ENCODE data around the gene RYR2. TPM values are rescaled to one million over a fixed set of nuclear protein-coding genes. Genes with fewer than 3 reads are reported as not detected.

The RYR2 gene
- 10 to 100 TPM in 1 of 6 donors, 1 to 10 TPM in 5; 1.8 to 23.0 (median 3.7) TPM for total RNA-seq

DNA sequence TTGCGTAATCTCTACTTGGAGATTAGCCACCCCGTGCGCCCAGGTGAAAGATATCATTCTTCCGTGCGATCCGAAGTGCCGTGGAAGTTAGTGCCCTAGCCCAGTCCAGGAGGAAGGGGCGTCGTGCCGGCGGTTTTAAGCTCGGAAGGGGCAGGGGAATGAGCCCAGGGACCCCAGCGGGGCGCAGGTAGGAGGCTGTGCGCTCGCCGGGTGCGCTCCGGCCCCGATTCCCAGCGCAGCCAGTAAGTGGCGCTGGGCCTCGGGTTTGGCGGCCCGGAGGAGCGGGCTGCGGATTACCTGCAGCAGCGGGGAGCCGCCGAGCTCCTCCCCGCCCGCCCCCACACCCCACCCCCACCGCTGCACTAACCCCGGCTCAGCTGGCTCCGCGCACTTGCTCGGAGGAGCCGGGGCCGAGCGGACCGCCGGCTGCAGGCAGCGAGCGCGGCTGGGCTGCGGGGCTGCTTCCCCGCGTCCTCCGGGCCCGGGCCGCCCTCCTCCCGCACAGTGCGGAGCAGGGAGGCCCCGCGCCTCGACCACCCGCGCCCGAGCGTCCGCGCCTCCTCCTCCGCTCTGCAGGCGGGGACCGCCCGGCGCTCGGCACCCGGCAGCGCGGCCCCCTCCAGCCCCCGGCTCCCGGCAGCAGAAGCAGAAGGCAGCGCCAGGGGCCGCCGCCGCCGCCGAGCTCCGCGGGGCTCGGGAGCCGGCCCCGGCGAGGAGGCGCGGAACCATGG lies at the start of gene RYR2:
Gene RYR2, plus strand, starts transcription at position 390 of the 731 bp plus-strand sequence. Its CDS starts 338 bp downstream, at position 728.
- peaks cover 0 to 20% (median 5%) of the 10 kb centered on the region in 4 donors for H3K4me1 ChIP-seq
- H3K36me3 ChIP-seq, result no peaks in the 10 kb centered on the region
- DNase-seq (peak in 1 of 2 donors; percentile 86), ATAC-seq (ENCODE audit: low FRiP score in 2 of 2) (peak in 1 of 2 donors; percentile 58)
- peak within 1 kb of the TSS; percentile 24 to 57 (median 54) for H3K4me3 ChIP-seq
- no peak for TF ChIP-seq EP300 (IDR thresholded peaks at IDR 0.05)
- TF ChIP-seq, protein P1, sequence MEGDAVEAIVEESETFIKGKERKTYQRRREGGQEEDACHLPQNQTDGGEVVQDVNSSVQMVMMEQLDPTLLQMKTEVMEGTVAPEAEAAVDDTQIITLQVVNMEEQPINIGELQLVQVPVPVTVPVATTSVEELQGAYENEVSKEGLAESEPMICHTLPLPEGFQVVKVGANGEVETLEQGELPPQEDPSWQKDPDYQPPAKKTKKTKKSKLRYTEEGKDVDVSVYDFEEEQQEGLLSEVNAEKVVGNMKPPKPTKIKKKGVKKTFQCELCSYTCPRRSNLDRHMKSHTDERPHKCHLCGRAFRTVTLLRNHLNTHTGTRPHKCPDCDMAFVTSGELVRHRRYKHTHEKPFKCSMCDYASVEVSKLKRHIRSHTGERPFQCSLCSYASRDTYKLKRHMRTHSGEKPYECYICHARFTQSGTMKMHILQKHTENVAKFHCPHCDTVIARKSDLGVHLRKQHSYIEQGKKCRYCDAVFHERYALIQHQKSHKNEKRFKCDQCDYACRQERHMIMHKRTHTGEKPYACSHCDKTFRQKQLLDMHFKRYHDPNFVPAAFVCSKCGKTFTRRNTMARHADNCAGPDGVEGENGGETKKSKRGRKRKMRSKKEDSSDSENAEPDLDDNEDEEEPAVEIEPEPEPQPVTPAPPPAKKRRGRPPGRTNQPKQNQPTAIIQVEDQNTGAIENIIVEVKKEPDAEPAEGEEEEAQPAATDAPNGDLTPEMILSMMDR (IDR thresholded peaks at IDR 0.05), result peak in 3 of 6 experiments; percentile 16 to 45 (median 26)
- no peaks in the 10 kb centered on the region for H3K9me3 ChIP-seq
- peaks cover 0 to 28% (median 13%) of the 10 kb centered on the region in 4 donors for H3K27me3 ChIP-seq
- H3K27ac ChIP-seq, result peak within 1 kb of the TSS in 3 of 4 donors; percentile 55 to 68 (median 56)
- 6 to 8% methylated on average over 9 to 37 of the region's 87 CpGs for WGBS, 2 donors

DNA sequence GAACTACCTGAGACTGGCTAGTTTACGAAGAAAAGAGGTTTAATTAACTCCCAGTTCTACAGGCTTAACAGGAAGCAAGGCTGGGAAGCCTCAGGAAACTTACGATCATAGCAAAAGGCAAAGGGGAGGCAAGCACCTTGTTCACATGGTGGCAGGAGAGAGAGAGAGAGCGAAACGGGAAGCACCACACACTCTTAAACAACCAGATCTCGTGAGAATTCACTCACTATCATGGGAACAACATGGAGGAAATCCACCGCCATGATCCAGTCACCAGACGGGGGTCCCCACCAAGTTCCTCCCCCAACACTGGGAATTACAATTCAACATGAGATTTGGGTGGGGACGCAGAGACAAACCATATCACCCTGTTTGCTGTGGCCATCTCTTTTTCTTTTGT lies 49.5 kb upstream of the RYR2 start:
- 82 to 89% methylated on average over 8 of the region's 8 CpGs for WGBS, 2 donors
- Histone ChIP-seq H3K4me3 (no peak overlapping the region), H3K27me3 (no peaks in the 10 kb centered on the region), H3K27ac (no peak overlapping the region), H3K36me3 (no peaks in the 10 kb centered on the region), H3K4me1 (no peaks in the 10 kb centered on the region), H3K9me3 (peaks cover 0 to 5% (median 0%) of the 10 kb centered on the region in 4 donors)
- ATAC-seq (ENCODE audit: low FRiP score in 2 of 2) (no peak), DNase-seq (no peak)
- no peak for TF ChIP-seq POLR2AphosphoS5 (IDR thresholded peaks at IDR 0.05)
- TF ChIP-seq, protein P1 (IDR thresholded peaks at IDR 0.05), result no peak
- TF ChIP-seq EP300 (IDR thresholded peaks at IDR 0.05), result no peak

DNA sequence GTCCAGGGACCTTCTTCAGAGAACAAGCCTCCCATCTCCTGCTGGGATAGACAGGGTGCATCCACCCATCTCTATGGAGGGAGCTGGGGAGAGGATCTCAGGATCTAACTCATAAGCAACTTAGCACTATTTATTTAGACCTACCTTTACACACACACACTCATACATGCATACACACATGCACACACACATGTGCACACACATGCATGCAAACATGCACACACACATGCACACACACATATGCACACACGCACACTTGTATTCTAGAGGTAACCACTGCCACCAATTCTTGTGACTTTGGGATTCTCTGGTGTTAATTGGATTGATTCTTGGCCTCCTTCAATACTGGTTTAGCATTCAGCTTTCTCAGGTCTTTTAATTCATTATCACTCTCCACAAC lies 47.5 kb upstream of the RYR2 start:
- H3K4me3 ChIP-seq, result no peak overlapping the region
- TF ChIP-seq, protein P1 (IDR thresholded peaks at IDR 0.05), result no peak
- TF ChIP-seq POLR2A (IDR thresholded peaks at IDR 0.05) (no peak), POLR2AphosphoS5 (IDR thresholded peaks at IDR 0.05) (no peak), EP300 (IDR thresholded peaks at IDR 0.05) (no peak)
- no peaks in the 10 kb centered on the region for H3K4me1 ChIP-seq
- H3K9me3 ChIP-seq, result peaks cover 0 to 5% (median 0%) of the 10 kb centered on the region in 4 donors
- DNase-seq (no peak), ATAC-seq (ENCODE audit: low FRiP score in 2 of 2) (no peak)
- H3K36me3 ChIP-seq, result no peaks in the 10 kb centered on the region
- 100% methylated on average over 1 of the region's 1 CpG for WGBS, 2 donors
- H3K27ac ChIP-seq, result no peak overlapping the region
- H3K27me3 ChIP-seq, result no peaks in the 10 kb centered on the region

DNA sequence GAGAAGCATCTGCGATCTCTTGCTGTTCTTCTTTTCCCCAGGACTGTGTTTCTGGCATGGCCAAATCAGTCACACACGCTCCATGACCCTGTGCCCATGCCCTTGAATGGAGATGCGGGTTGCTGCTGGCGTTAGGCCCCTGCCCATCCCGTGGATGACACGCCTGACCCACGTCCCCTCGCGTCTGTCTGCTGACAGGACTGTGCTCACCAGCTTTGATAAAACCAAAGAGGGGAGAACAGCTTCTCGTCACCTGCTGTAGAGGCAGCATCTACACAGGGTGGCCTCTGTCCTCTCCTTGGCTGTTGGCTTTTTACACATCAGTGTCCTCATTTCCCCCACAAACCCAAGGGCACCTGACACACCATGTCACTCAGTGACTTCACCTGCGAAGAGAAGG lies 44.6 kb upstream of the RYR2 start:
- TF ChIP-seq POLR2AphosphoS5 (IDR thresholded peaks at IDR 0.05) (no peak), POLR2A (IDR thresholded peaks at IDR 0.05) (no peak), EP300 (IDR thresholded peaks at IDR 0.05) (no peak)
- TF ChIP-seq, protein P1 (IDR thresholded peaks at IDR 0.05), result no peak
- Histone ChIP-seq H3K27ac (no peak overlapping the region), H3K4me3 (no peak overlapping the region), H3K36me3 (no peaks in the 10 kb centered on the region), H3K9me3 (no peaks in the 10 kb centered on the region), H3K27me3 (no peaks in the 10 kb centered on the region), H3K4me1 (no peaks in the 10 kb centered on the region)
- 85 to 92% methylated on average over 10 to 11 of the region's 11 CpGs for WGBS, 2 donors
- ATAC-seq (ENCODE audit: low FRiP score in 2 of 2), result no peak
- no peak for DNase-seq

DNA sequence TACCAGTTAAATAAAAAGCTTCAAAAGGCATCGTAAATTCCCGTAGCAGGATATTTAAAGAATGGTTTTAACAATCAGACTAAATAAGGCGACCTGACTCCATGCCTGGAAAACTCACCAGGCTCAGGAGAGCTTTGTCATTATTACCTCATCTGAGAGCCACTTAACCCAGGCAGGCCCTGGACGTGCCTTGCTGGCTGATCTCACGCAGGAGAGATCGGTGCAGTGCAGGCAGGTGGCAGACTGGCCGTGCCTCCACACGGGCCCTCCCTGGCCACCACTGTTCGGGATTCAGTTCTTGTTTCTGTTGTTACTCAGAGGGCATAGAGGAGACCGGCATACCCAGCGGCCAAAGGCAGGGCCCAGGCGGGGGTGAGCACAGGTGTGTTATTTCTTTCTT lies 44.1 kb upstream of the RYR2 start:
- Histone ChIP-seq H3K4me1 (no peaks in the 10 kb centered on the region), H3K27ac (no peak overlapping the region), H3K4me3 (no peak overlapping the region), H3K36me3 (no peaks in the 10 kb centered on the region), H3K9me3 (no peaks in the 10 kb centered on the region), H3K27me3 (no peaks in the 10 kb centered on the region)
- TF ChIP-seq POLR2AphosphoS5 (IDR thresholded peaks at IDR 0.05) (no peak), POLR2A (IDR thresholded peaks at IDR 0.05) (no peak), EP300 (IDR thresholded peaks at IDR 0.05) (no peak)
- TF ChIP-seq, protein P1 (IDR thresholded peaks at IDR 0.05), result no peak
- WGBS, 2 donors, result 48 to 59% methylated on average over 11 to 12 of the region's 12 CpGs
- peak; percentile 64 to 77 for ATAC-seq (ENCODE audit: low FRiP score in 2 of 2)
- DNase-seq, result peak; percentile 57 to 81
